ENCODE data around the gene MPV17. TPM values are rescaled to one million over a fixed set of nuclear protein-coding genes. Genes with fewer than 3 reads are reported as not detected.

The MPV17 gene
- total and polyA plus RNA-seq, 12 donors, result 96.8 to 568 (median 165) TPM

- Histone ChIP-seq H3K4me1 (replicated peaks in 1 of 2) (peaks cover 10 to 21% of the 10 kb centered on the region in 2 donors), H3K27me3 (peaks cover 19% of the 10 kb centered on the region), H3K4me3 (no peak within 1 kb of the TSS), H3K36me3 (replicated peaks in 1 of 2) (peaks cover 0 to 6% of the 10 kb centered on the region in 2 donors), H3K27ac (no peak within 1 kb of the TSS), H3K9me3 (replicated peaks in 1 of 3) (no peaks in the 10 kb centered on the region)
- intact Hi-C loops (cut with DNase I), result loop anchor here in 1 of 2 donors (10.0 kb wide), 1 partner anchor 64 kb away; no protein-coding TSS in a partner anchor
- no peak for TF ChIP-seq POLR2A (IDR thresholded peaks at IDR 0.05)
- no peak for TF ChIP-seq CTCF (IDR thresholded peaks at IDR 0.05)
- WGBS, 4 donors, result 28 to 51% (median 29%) methylated on average over 7 to 25 of the region's 25 CpGs
- DNase-seq, result peak; percentile 60 to 77 (median 71)
Observed at GRCh38 chr2:27308359-27308881, 14.5 kb downstream of the MPV17 start, which contains the start of gene UCN. TSS of gene UCN (minus strand) at chr2:27308445. CDS start at chr2:27307895, 550 bp downstream.

- intact Hi-C loops (cut with DNase I), result loop anchor here in 1 of 2 donors (10.0 kb wide), 1 partner anchor 63 kb away; no protein-coding TSS in a partner anchor
- TF ChIP-seq POLR2A (IDR thresholded peaks at IDR 0.05) (no peak), CTCF (IDR thresholded peaks at IDR 0.05) (no peak)
- Histone ChIP-seq H3K36me3 (replicated peaks in 1 of 2) (peaks cover 0 to 6% of the 10 kb centered on the region in 2 donors), H3K4me1 (replicated peaks in 1 of 2) (peaks cover 10 to 21% of the 10 kb centered on the region in 2 donors), H3K27me3 (peaks cover 19% of the 10 kb centered on the region), H3K27ac (no peak overlapping the region), H3K4me3 (no peak overlapping the region), H3K9me3 (replicated peaks in 1 of 3) (no peaks in the 10 kb centered on the region)
- 10 to 15% (median 13%) methylated on average over 26 to 75 of the region's 75 CpGs; no CpG with 5 or more reads in 1 of the 4 donors for WGBS, 4 donors
- peak in 1 of 7 donors; percentile 29 for DNase-seq
Observed at GRCh38 chr2:27307545-27308358, 15.1 kb downstream of the MPV17 start.

- Histone ChIP-seq H3K36me3 (replicated peaks in 1 of 2) (peaks cover 0 to 6% of the 10 kb centered on the region in 2 donors), H3K4me3 (no peak overlapping the region), H3K9me3 (replicated peaks in 1 of 3) (no peaks in the 10 kb centered on the region), H3K27ac (no peak overlapping the region), H3K4me1 (replicated peaks in 1 of 2) (peaks cover 10 to 21% of the 10 kb centered on the region in 2 donors), H3K27me3 (peaks cover 19% of the 10 kb centered on the region)
- DNase-seq, result no peak
- intact Hi-C loops (cut with DNase I), result loop anchor here in 1 of 2 donors (10.0 kb wide), 1 partner anchor 62 kb away; no protein-coding TSS in a partner anchor
- WGBS, 4 donors, result 0 to 16% (median 9%) methylated on average over 2 to 14 of the region's 14 CpGs
- TF ChIP-seq POLR2A (IDR thresholded peaks at IDR 0.05) (no peak), CTCF (IDR thresholded peaks at IDR 0.05) (no peak)
Observed at GRCh38 chr2:27307287-27307544, 15.7 kb downstream of the MPV17 start.

- Histone ChIP-seq H3K27me3 (peaks cover 19% of the 10 kb centered on the region), H3K9me3 (replicated peaks in 1 of 3) (no peaks in the 10 kb centered on the region), H3K4me3 (no peak overlapping the region), H3K27ac (no peak overlapping the region), H3K4me1 (replicated peaks in 1 of 2) (peaks cover 10 to 21% of the 10 kb centered on the region in 2 donors), H3K36me3 (replicated peaks in 1 of 2) (peaks cover 0 to 6% of the 10 kb centered on the region in 2 donors)
- TF ChIP-seq POLR2A (IDR thresholded peaks at IDR 0.05) (no peak), CTCF (IDR thresholded peaks at IDR 0.05) (no peak)
- intact Hi-C loops (cut with DNase I), result loop anchor here in 1 of 2 donors (10.0 kb wide), 1 partner anchor 62 kb away; no protein-coding TSS in a partner anchor
- WGBS, 4 donors, result 3 to 14% (median 5%) methylated on average over 7 to 51 of the region's 51 CpGs
- DNase-seq, result no peak
Observed at GRCh38 chr2:27306573-27307286, 16.2 kb downstream of the MPV17 start.

All from adrenal gland (tissue), 12 donors.